GM19395 (cell line): ENCODE data around the gene TAS2R19.

Experiments used
- ATAC-seq: cut with Tn5 transposase; IDR thresholded peaks from one replicate; pipeline ENCODE4 v1.9.1; 2021; ENCODE audit warnings: mild to moderate bottlenecking, moderate library complexity; ENCODE audit not compliant: unreplicated experiment

Gene TAS2R19

DNA sequence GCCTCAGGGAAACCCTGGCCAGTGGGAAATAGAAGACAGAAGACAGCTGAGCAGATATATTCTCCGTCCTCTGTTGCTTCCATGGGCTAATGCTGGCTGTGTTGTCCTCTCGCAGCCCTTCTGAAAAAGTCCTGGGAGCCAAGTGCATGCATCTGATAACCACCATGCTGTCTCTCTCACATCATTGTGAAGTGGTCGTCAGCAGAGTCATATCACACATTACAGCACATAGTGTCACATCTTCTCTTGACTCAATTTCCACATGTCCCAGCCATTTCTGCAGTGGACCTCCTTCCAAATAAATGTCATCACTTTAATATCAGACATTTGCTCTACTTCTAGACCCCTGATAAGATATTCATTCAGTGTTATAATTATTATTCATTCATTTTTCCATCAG is 28.1 kb downstream of the TAS2R19 start:
- no peak for ATAC-seq

DNA sequence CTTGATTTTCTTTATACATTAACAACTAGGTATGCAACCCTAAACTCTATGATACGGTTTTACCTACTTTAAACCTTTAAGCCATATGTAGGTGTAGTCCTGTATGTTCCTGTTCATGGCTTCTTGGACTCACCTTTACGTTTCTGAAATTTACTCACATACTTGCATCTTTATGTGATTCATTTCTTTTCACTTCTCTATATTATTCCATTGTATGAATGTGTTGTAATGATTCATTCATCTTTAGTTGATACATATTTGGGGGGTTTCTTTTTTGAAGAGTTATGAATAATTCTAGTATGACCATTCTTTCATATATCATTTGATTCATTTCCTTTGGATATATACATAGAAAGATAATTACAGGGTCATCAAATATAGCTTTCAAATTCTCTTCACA is 33.3 kb downstream of the TAS2R19 start:
- ATAC-seq: no peak

DNA sequence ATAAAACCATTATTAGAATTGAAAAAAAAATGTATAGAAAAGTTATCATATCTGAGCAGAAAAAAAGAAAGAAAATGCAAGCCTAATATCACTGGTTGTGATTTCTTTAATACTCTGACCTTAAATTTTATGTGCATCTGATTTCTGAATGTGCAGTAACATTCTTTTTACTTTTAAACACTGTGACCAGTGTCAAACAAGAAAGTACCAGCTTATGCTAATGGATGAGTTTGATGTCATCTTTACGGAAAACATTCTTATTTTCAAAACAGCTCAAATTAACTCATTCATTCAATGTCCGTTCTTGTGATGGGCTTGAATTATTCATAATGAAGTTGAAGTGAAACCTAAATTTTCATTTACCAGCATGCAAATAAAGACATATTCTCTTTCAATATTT is 35.6 kb downstream of the TAS2R19 start, which contains the start of gene TAS2R50:
Gene TAS2R50 (minus strand): TSS at position 101 of the 400 bp plus-strand sequence. CDS start 52 bp downstream, at position 49.
- ATAC-seq: no peak

DNA sequence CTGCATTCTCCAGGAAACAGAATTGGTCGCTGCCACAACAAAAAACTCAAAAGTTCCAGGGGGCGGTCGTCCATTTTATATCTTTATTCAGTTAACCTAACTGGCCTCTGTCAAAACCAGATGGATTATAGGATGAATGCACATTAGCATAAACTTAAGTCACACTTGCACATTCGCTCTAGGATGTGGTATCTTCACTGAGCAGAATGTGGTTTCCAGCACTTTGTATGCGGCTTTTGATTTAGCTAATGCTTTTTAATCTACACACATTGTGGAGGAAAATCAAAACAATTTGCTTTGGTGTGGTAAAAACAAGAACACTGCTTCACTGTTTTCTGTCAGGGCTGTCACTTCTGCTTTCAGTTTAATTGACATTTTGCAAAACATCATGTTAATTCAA is 40.2 kb downstream of the TAS2R19 start:
- no peak for ATAC-seq

DNA sequence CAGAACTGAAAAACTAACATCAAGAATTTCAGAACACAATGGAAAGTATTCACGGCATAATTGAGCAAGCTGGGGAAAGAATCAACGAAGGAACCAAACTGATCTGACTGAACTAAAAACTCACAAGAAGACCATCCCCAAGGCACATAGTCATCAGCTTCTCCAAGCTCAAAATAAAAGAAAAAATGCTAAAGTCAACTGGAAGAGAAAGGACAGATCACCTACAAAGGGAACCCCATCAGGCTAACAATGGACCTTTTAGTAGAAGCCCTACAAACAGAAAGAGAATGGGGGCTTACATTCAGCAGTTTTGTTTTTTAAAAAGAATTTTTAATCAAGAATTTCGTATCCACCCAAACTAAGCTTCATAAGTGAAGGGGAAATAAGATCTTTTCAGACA is 47.5 kb downstream of the TAS2R19 start:
- no peak for ATAC-seq
